Measurements from ENCODE around the gene NXPH4. TPM values are rescaled to one million over a fixed set of nuclear protein-coding genes. Genes with fewer than 3 reads are reported as not detected.

NXPH4 gene
- polyA plus RNA-seq, 1 experiment, result 2.8 TPM

GRCh38 chr12:57229046-57229633 lies 12.5 kb downstream of the NXPH4 start:
- Histone ChIP-seq H3K36me3 (ENCODE audit: control insufficient read depth, insufficient read depth, low read length) (peaks cover 27% of the 10 kb centered on the region), H3K27me3 (ENCODE audit: control insufficient read depth, insufficient read depth, low read length) (no peaks in the 10 kb centered on the region), H3K4me3 (ENCODE audit: low read depth, low read length) (peak overlapping the region; percentile 76)
- ChIA-PET POLR2A (interaction anchor here (0.5 to 2.6 kb wide), 7 partner anchors 8 to 277 kb away, joined by 3 to 12 read pairs (median 4); a partner anchor contains a TSS), CTCF (interaction anchor here (0.8 to 12.2 kb wide), 10 partner anchors 11 to 469 kb away, joined by 3 to 235 read pairs (median 4); partner anchors contain the start of genes LRP1 and NXPH4)
- no peak for DNase-seq (ENCODE audit: low read depth)
- TF ChIP-seq CTCF (IDR thresholded peaks at IDR 0.05; ENCODE audit: insufficient read depth, low read depth, low read length), result no peak

GRCh38 chr12:57229634-57230380 lies 13.2 kb downstream of the NXPH4 start, which contains the start of gene SHMT2:
TSS of gene SHMT2 (plus strand) at chr12:57229711. CDS start at chr12:57229779, 68 bp downstream.
- H3K27me3 ChIP-seq (ENCODE audit: control insufficient read depth, insufficient read depth, low read length), result no peaks in the 10 kb centered on the region
- H3K4me3 ChIP-seq (ENCODE audit: low read depth, low read length), result peak within 1 kb of the TSS; percentile 76
- CTCF ChIA-PET, result interaction anchor here (0.8 to 12.2 kb wide), 11 partner anchors 11 to 469 kb away, joined by 3 to 235 read pairs (median 4); partner anchors contain the start of genes GLI1 and NXPH4
- POLR2A ChIA-PET, result interaction anchor here (0.5 to 2.6 kb wide), 10 partner anchors 7 to 277 kb away, joined by 3 to 12 read pairs (median 4); a partner anchor contains a TSS
- TF ChIP-seq CTCF (IDR thresholded peaks at IDR 0.05; ENCODE audit: insufficient read depth, low read depth, low read length), result no peak
- DNase-seq (ENCODE audit: low read depth), result peak; percentile 69
- peaks cover 30% of the 10 kb centered on the region for H3K36me3 ChIP-seq (ENCODE audit: control insufficient read depth, insufficient read depth, low read length)

- POLR2A ChIA-PET, result interaction anchor here (0.5 to 2.6 kb wide), 5 partner anchors 7 to 143 kb away, joined by 4 to 9 read pairs (median 5); a partner anchor contains a TSS
- Histone ChIP-seq H3K36me3 (ENCODE audit: control insufficient read depth, insufficient read depth, low read length) (peaks cover 37% of the 10 kb centered on the region), H3K4me3 (ENCODE audit: low read depth, low read length) (peak overlapping the region; percentile 76), H3K27me3 (ENCODE audit: control insufficient read depth, insufficient read depth, low read length) (no peaks in the 10 kb centered on the region)
- CTCF ChIA-PET, result interaction anchor here (0.9 to 12.2 kb wide), 6 partner anchors 11 to 229 kb away, joined by 3 to 235 read pairs (median 13); partner anchors contain the start of genes GLI1 and NXPH4
- no peak for DNase-seq (ENCODE audit: low read depth)
- TF ChIP-seq CTCF (IDR thresholded peaks at IDR 0.05; ENCODE audit: insufficient read depth, low read depth, low read length), result no peak
Measured at GRCh38 chr12:57230381-57231155, 14.0 kb downstream of the NXPH4 start.

- TF ChIP-seq CTCF (IDR thresholded peaks at IDR 0.05; ENCODE audit: insufficient read depth, low read depth, low read length), result no peak
- POLR2A ChIA-PET, result interaction anchor here (2.6 kb wide), 1 partner anchor 9 kb away, joined by 7 read pairs; no protein-coding TSS in a partner anchor
- no peaks in the 10 kb centered on the region for H3K27me3 ChIP-seq (ENCODE audit: control insufficient read depth, insufficient read depth, low read length)
- peak overlapping the region; percentile 76 for H3K4me3 ChIP-seq (ENCODE audit: low read depth, low read length)
- DNase-seq (ENCODE audit: low read depth), result no peak
- H3K36me3 ChIP-seq (ENCODE audit: control insufficient read depth, insufficient read depth, low read length), result peaks cover 41% of the 10 kb centered on the region
- CTCF ChIA-PET, result interaction anchor here (1.8 to 12.2 kb wide), 4 partner anchors 10 to 228 kb away, joined by 5 to 235 read pairs (median 78); partner anchors contain the start of genes GLI1 and NXPH4
Measured at GRCh38 chr12:57231276-57232021, 14.9 kb downstream of the NXPH4 start.

Data from BJ (cell line).